Trophoblast cell (in vitro differentiated cells and primary cell): ENCODE data around the gene TCF7L1.

ENCODE experiments used
- DNase-seq, 2 donors: peaks; one replicate each; pipeline ENCODE4 v3.0.0-alpha.2; 2016
- H2AFZ ChIP-seq: 2 replicates; pipeline ENCODE4 v1.6.1; 2013; ENCODE audit warnings: low read length, moderate library complexity, mild to moderate bottlenecking; ENCODE audit not compliant: insufficient read depth, poor library complexity
- H2AK5ac ChIP-seq: 2 replicates; pipeline ENCODE4 v1.6.1; 2013; ENCODE audit warnings: mild to moderate bottlenecking, low read length
- H2BK120ac ChIP-seq: 2 replicates; pipeline ENCODE4 v1.6.1; 2013; ENCODE audit warnings: low read length, mild to moderate bottlenecking, moderate library complexity; ENCODE audit not compliant: insufficient read depth, poor library complexity
- H2BK12ac ChIP-seq: 2 replicates; pipeline ENCODE4 v1.6.1; 2013; ENCODE audit warnings: mild to moderate bottlenecking, low read length, moderate library complexity
- H2BK5ac ChIP-seq: 2 replicates; pipeline ENCODE4 v1.6.1; 2013; ENCODE audit warnings: low read length, low read depth, moderate library complexity, mild to moderate bottlenecking; ENCODE audit not compliant: poor library complexity
- H3K14ac ChIP-seq: 2 replicates; pipeline ENCODE4 v1.6.1; 2013; ENCODE audit warnings: mild to moderate bottlenecking, low read length
- H3K18ac ChIP-seq: 2 replicates; pipeline ENCODE4 v1.6.1; 2013; ENCODE audit warnings: mild to moderate bottlenecking, low read length
- H3K23ac ChIP-seq: 2 replicates; pipeline ENCODE4 v1.6.1; 2013; ENCODE audit warnings: low read length
- H3K27ac ChIP-seq: 2 replicates; pipeline ENCODE4 v1.5.1; 2013; ENCODE audit warnings: low read depth, mild to moderate bottlenecking, inconsistent platforms, low read length, moderate library complexity
- H3K27me3 ChIP-seq: 2 replicates; pipeline ENCODE4 v1.6.1; 2013; ENCODE audit warnings: inconsistent platforms, mild to moderate bottlenecking, low read length, moderate library complexity; ENCODE audit not compliant: insufficient read depth
- H3K36me3 ChIP-seq, 2 experiments: 1 replicate in 1 of 2; 2 replicates in 1 of 2; pipeline ENCODE4 v1.6.1; 2013; ENCODE audit warnings: low read length in 2 of 2, mild to moderate bottlenecking in 2 of 2, moderate library complexity in 1 of 2; ENCODE audit not compliant: insufficient read depth in 2 of 2, control insufficient read depth in 1 of 2
- H3K4ac ChIP-seq: 2 replicates; pipeline ENCODE4 v1.6.1; 2013; ENCODE audit warnings: low read depth, mild to moderate bottlenecking, low read length, moderate library complexity
- H3K4me1 ChIP-seq, 2 experiments: 1 replicate in 1 of 2; 2 replicates in 1 of 2; pipeline ENCODE4 v1.6.1; 2013; ENCODE audit warnings: low read length in 2 of 2, mild to moderate bottlenecking in 2 of 2, moderate library complexity in 1 of 2; ENCODE audit not compliant: insufficient read depth in 2 of 2, control insufficient read depth in 1 of 2
- H3K4me2 ChIP-seq: 2 replicates; pipeline ENCODE4 v1.6.1; 2013; ENCODE audit warnings: inconsistent platforms, mild to moderate bottlenecking, low read length, moderate library complexity
- H3K4me3 ChIP-seq: 2 replicates; pipeline ENCODE4 v1.5.1; 2013; ENCODE audit warnings: mild to moderate bottlenecking, low read depth, low read length, inconsistent platforms
- H3K79me1 ChIP-seq: one replicate; pipeline ENCODE4 v1.6.1; 2013; ENCODE audit warnings: low read length
- H3K79me2 ChIP-seq: 2 replicates; pipeline ENCODE4 v1.6.1; 2013; ENCODE audit warnings: low read length, mild to moderate bottlenecking; ENCODE audit not compliant: control insufficient read depth, insufficient read depth, poor library complexity
- H3K9ac ChIP-seq: 2 replicates; pipeline ENCODE4 v1.6.1; 2013; ENCODE audit warnings: mild to moderate bottlenecking, low read length
- H3K9me3 ChIP-seq: 2 replicates; pipeline ENCODE4 v1.6.1; 2013; ENCODE audit warnings: low read depth, mild to moderate bottlenecking, control low read depth, inconsistent platforms, low read length; ENCODE audit not compliant: insufficient read depth
- H4K12ac ChIP-seq: 2 replicates; pipeline ENCODE4 v1.6.1; 2013; ENCODE audit warnings: low read depth, mild to moderate bottlenecking, low read length, moderate library complexity
- H4K8ac ChIP-seq: 2 replicates; pipeline ENCODE4 v1.6.1; 2013; ENCODE audit warnings: low read depth, mild to moderate bottlenecking, low read length, moderate library complexity
- H4K91ac ChIP-seq: one replicate; pipeline ENCODE4 v1.6.1; 2013; ENCODE audit warnings: low read depth, mild to moderate bottlenecking, low read length, moderate library complexity
- WGBS: extraction: QIAGEN DNeasy Blood & Tissue Kit; methylation state at CpG from one replicate; pipeline ENCODE4 v1.1.7; 2013; ENCODE audit warnings: missing lambda C conversion rate; ENCODE audit not compliant: insufficient read length, insufficient coverage; ENCODE audit errors: extremely low coverage; 5-methylcytosine and 5-hydroxymethylcytosine counted together

TCF7L1 gene

GRCh38 chr2:85216927-85217326 lies 83.7 kb downstream of the TCF7L1 start:
- no CpG with 5 or more reads among the region's 4 CpGs for WGBS
- Histone ChIP-seq H3K27ac (no peak overlapping the region), H3K36me3 (no peaks in the 10 kb centered on the region), H4K8ac (no peak overlapping the region), H3K18ac (no peak overlapping the region), H3K23ac (no peak overlapping the region), H3K27me3 (no peaks in the 10 kb centered on the region), H3K4me2 (no peak overlapping the region), H4K91ac (no peak overlapping the region), H2AFZ (no peak overlapping the region), H4K12ac (no peak overlapping the region), H2BK120ac (no peak overlapping the region), H3K9ac (no peak overlapping the region), H2BK5ac (no peak overlapping the region), H3K4me1 (peaks cover 4 to 10% of the 10 kb centered on the region in 2 experiments), H2AK5ac (no peak overlapping the region), H3K4me3 (no peak overlapping the region), H3K79me2 (no peaks in the 10 kb centered on the region), H3K14ac (no peak overlapping the region), H2BK12ac (no peak overlapping the region), H3K9me3 (peaks cover 2% of the 10 kb centered on the region), H3K79me1 (no peaks in the 10 kb centered on the region), H3K4ac (no peak overlapping the region)
- DNase-seq: no peak

- H2BK5ac ChIP-seq: no peak overlapping the region
- H3K4ac ChIP-seq: no peak overlapping the region
- no peak overlapping the region for H4K91ac ChIP-seq
- H2AK5ac ChIP-seq: no peak overlapping the region
- H4K8ac ChIP-seq: no peak overlapping the region
- no peaks in the 10 kb centered on the region for H3K36me3 ChIP-seq
- no peak overlapping the region for H3K18ac ChIP-seq
- H3K4me2 ChIP-seq: no peak overlapping the region
- no peak for DNase-seq
- H3K27me3 ChIP-seq: no peaks in the 10 kb centered on the region
- H3K79me2 ChIP-seq: no peaks in the 10 kb centered on the region
- no peak overlapping the region for H3K23ac ChIP-seq
- H2AFZ ChIP-seq: no peak overlapping the region
- no CpG with 5 or more reads among the region's 8 CpGs for WGBS
- H2BK120ac ChIP-seq: no peak overlapping the region
- H3K27ac ChIP-seq: no peak overlapping the region
- H3K4me1 ChIP-seq: peaks cover under 1 to 1% of the 10 kb centered on the region in 2 experiments
- no peaks in the 10 kb centered on the region for H3K79me1 ChIP-seq
- H3K9me3 ChIP-seq: peaks cover 2% of the 10 kb centered on the region
- no peak overlapping the region for H2BK12ac ChIP-seq
- no peak overlapping the region for H4K12ac ChIP-seq
- no peak overlapping the region for H3K14ac ChIP-seq
- no peak overlapping the region for H3K4me3 ChIP-seq
- no peak overlapping the region for H3K9ac ChIP-seq
These were observed 88.0 kb downstream of the TCF7L1 start for GRCh38 chr2:85221067-85221691.

DNA sequence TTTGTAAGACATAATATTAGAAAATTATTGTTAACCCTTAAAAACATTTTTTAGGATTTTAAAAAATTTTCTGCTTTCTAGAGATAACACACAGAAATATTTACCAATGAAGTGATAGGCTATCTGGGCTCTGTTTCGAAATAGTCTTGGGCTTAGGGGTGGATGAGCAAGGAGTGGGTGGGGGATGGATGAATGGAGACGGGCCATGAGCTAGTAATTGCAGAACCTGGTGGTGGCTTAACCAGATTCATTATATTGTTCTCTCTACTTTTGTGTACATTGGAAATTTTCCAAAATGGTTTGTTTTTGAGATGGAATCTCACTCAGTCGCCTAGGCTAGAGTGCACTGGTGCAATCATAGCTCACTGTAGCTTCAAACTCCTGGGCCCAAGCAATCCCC lies 89.6 kb downstream of the TCF7L1 start:
- no peak overlapping the region for H4K8ac ChIP-seq

GRCh38 chr2:85226783-85227182 lies 93.6 kb downstream of the TCF7L1 start:
- H3K18ac ChIP-seq: no peak overlapping the region
- H3K4me2 ChIP-seq: no peak overlapping the region
- no peaks in the 10 kb centered on the region for H3K27me3 ChIP-seq
- H3K23ac ChIP-seq: no peak overlapping the region
- no peak overlapping the region for H3K4ac ChIP-seq
- no peak overlapping the region for H2BK5ac ChIP-seq
- H2BK12ac ChIP-seq: no peak overlapping the region
- H4K12ac ChIP-seq: no peak overlapping the region
- H3K79me2 ChIP-seq: no peaks in the 10 kb centered on the region
- DNase-seq: no peak
- no peak overlapping the region for H4K91ac ChIP-seq
- no peak overlapping the region for H2AK5ac ChIP-seq
- H3K9ac ChIP-seq: no peak overlapping the region
- no peak overlapping the region for H2BK120ac ChIP-seq
- no peak overlapping the region for H2AFZ ChIP-seq
- H3K4me3 ChIP-seq: no peak overlapping the region
- H3K36me3 ChIP-seq: no peaks in the 10 kb centered on the region
- H4K8ac ChIP-seq: no peak overlapping the region
- H3K27ac ChIP-seq: no peak overlapping the region
- H3K79me1 ChIP-seq: no peaks in the 10 kb centered on the region
- H3K4me1 ChIP-seq: peaks cover 0 to 5% of the 10 kb centered on the region in 2 experiments
- no CpG with 5 or more reads among the region's 8 CpGs for WGBS
- no peak overlapping the region for H3K14ac ChIP-seq
- no peaks in the 10 kb centered on the region for H3K9me3 ChIP-seq

More for the DNA sequence above, 89.6 kb downstream of the TCF7L1 start:
- no peak overlapping the region for H3K9ac ChIP-seq
- H3K27me3 ChIP-seq: no peaks in the 10 kb centered on the region
- no peak overlapping the region for H3K4ac ChIP-seq
- no peak overlapping the region for H2BK5ac ChIP-seq
- no peaks in the 10 kb centered on the region for H3K36me3 ChIP-seq
- no peak overlapping the region for H3K14ac ChIP-seq
- H3K79me1 ChIP-seq: no peaks in the 10 kb centered on the region
- no peaks in the 10 kb centered on the region for H3K79me2 ChIP-seq
- DNase-seq: no peak
- H2AK5ac ChIP-seq: no peak overlapping the region
- H4K12ac ChIP-seq: no peak overlapping the region
- no peak overlapping the region for H2BK120ac ChIP-seq
- H3K18ac ChIP-seq: no peak overlapping the region
- no peaks in the 10 kb centered on the region for H3K4me1 ChIP-seq
- H3K23ac ChIP-seq: no peak overlapping the region
- no peaks in the 10 kb centered on the region for H3K9me3 ChIP-seq
- H2BK12ac ChIP-seq: no peak overlapping the region
- H3K4me3 ChIP-seq: no peak overlapping the region
- no peak overlapping the region for H3K27ac ChIP-seq
- no peak overlapping the region for H4K91ac ChIP-seq
- H2AFZ ChIP-seq: no peak overlapping the region
- WGBS: no CpG with 5 or more reads among the region's 3 CpGs
- no peak overlapping the region for H3K4me2 ChIP-seq
